Peyer's patch (tissue), 4 donors: ENCODE data around the gene CBX8. TPM values are rescaled to one million over a fixed set of nuclear protein-coding genes. Genes with fewer than 3 reads are reported as not detected.

Experiments used
- DNase-seq, 3 donors: peaks; one replicate each; pipeline ENCODE4 v3.0.0-alpha.2; 2017 to 2019
- H3K27ac ChIP-seq, 4 donors: fragments of 200-600 bp; sonication (generic); one replicate each; pipeline ENCODE4 v1.5.1; 2016 to 2019
- H3K27me3 ChIP-seq, 2 donors: fragments of 200-600 bp; sonication (generic); one replicate each; pipeline ENCODE4 v1.5.1; 2019
- H3K36me3 ChIP-seq, 3 donors: fragments of 200-600 bp; sonication (generic); one replicate each; pipeline ENCODE4 v1.5.1; 2016 to 2019
- H3K4me1 ChIP-seq, 4 donors: fragments of 200-600 bp; sonication (generic); one replicate each; pipeline ENCODE4 v1.5.1; 2016 to 2019
- H3K4me3 ChIP-seq, 4 donors: fragments of 200-600 bp; sonication (generic); 1 replicate in 3 of 4; 2 replicates in 1 of 4; pipeline ENCODE4 v1.5.1; 2016 to 2019; ENCODE audit warnings: mild to moderate bottlenecking in 1 of 4
- H3K9me3 ChIP-seq, 4 donors: fragments of 200-600 bp; sonication (generic); one replicate each; pipeline ENCODE4 v1.5.1; 2016 to 2019; ENCODE audit warnings: mild to moderate bottlenecking in 1 of 4
- CTCF ChIP-seq, 6 experiments: fragments of 450-650 bp in 4 of 6; fragments of 200-600 bp in 2 of 6; sonication (generic) in 1 of 6; IDR thresholded peaks; one replicate each; pipeline ENCODE4 v1.5.1; 2017 to 2019; ENCODE audit warnings: antibody characterized with exemption in 6 of 6, mild to moderate bottlenecking in 3 of 6, moderate library complexity in 1 of 6
- POLR2A ChIP-seq, 2 donors: fragments of 450-650 bp; IDR thresholded peaks; one replicate each; pipeline ENCODE4 v1.5.1; 2017; ENCODE audit warnings: antibody characterized with exemption in 2 of 2, mild to moderate bottlenecking in 2 of 2, moderate library complexity in 2 of 2
- total RNA-seq, 4 donors: library from RNA; depleted of rRNA; stranded (reverse); fragments of >200 nt; gene quantifications; one replicate each; pipeline ENCODE4 v1.1.0, GENCODE V29; 2016

Gene CBX8
- total RNA-seq, 4 donors from 2014 or later = 2.5 to 14.9 (median 3.5) TPM

DNA sequence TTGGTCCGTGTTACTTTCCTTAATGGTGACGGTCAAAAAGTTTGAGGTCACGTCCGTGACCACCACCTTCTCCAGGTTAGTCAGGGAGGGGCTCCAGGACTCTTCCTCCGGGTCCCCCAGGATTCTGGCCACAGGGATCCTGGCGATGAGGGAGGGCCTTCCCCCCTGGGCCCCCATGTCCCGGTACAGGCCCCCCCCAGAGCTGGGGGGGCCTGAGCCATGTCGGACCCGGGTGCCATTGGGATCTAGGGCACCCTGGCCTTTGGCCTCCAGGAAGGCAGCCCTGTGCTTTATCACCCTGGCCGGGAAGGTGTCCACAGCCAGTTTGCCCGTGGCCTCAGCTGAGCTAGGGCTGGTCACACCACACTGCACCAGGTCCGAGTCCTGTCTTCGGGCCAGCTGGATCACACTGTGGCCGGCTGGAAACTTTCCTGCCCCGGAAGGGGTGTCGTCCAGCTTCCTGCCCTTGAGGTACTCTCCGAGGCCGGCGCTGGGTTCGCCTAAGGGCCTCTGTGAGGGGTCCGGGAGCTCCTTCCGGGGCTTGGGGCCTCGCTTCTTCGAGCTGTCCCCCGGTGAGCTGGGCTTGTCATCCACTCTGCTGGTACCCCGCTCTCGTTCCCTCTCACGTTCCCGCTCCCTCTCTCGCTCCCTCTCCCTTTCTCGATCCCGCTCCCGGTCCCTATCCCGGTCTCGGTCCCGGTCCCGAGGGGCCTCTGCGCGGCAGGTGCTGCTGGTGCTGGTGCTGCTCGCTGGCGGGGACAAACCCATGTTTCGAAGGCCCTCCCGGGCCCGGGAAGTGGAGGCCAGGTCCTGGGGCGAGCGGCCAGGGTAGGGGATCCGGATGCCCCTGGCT is 2.0 kb downstream of the CBX8 start:
- Histone ChIP-seq H3K27ac (no peak overlapping the region), H3K4me1 (peaks cover 6 to 43% (median 28%) of the 10 kb centered on the region in 4 donors), H3K9me3 (peaks cover 0 to 13% (median 0%) of the 10 kb centered on the region in 4 donors), H3K36me3 (peaks cover 0 to 4% (median 0%) of the 10 kb centered on the region in 3 donors), H3K4me3 (no peak overlapping the region), H3K27me3 (peaks cover 3 to 54% of the 10 kb centered on the region in 2 donors)
- no peak for DNase-seq
- TF ChIP-seq CTCF (IDR thresholded peaks at IDR 0.05) (no peak), POLR2A (IDR thresholded peaks at IDR 0.05) (no peak)

- peaks cover 0 to 4% (median 0%) of the 10 kb centered on the region in 3 donors for H3K36me3 ChIP-seq
- no peak for DNase-seq
- H3K4me3 ChIP-seq = peak overlapping the region in 1 of 4 donors; percentile 33
- peaks cover 3 to 54% of the 10 kb centered on the region in 2 donors for H3K27me3 ChIP-seq
- H3K4me1 ChIP-seq = peaks cover 6 to 44% (median 31%) of the 10 kb centered on the region in 4 donors
- H3K9me3 ChIP-seq = peaks cover 0 to 8% (median 0%) of the 10 kb centered on the region in 4 donors
- TF ChIP-seq POLR2A (IDR thresholded peaks at IDR 0.05) (no peak), CTCF (IDR thresholded peaks at IDR 0.05) (no peak)
- H3K27ac ChIP-seq = peak overlapping the region in 1 of 4 donors; percentile 26
Observed at GRCh38 chr17:79793924-79794304, 3.0 kb downstream of the CBX8 start.

DNA sequence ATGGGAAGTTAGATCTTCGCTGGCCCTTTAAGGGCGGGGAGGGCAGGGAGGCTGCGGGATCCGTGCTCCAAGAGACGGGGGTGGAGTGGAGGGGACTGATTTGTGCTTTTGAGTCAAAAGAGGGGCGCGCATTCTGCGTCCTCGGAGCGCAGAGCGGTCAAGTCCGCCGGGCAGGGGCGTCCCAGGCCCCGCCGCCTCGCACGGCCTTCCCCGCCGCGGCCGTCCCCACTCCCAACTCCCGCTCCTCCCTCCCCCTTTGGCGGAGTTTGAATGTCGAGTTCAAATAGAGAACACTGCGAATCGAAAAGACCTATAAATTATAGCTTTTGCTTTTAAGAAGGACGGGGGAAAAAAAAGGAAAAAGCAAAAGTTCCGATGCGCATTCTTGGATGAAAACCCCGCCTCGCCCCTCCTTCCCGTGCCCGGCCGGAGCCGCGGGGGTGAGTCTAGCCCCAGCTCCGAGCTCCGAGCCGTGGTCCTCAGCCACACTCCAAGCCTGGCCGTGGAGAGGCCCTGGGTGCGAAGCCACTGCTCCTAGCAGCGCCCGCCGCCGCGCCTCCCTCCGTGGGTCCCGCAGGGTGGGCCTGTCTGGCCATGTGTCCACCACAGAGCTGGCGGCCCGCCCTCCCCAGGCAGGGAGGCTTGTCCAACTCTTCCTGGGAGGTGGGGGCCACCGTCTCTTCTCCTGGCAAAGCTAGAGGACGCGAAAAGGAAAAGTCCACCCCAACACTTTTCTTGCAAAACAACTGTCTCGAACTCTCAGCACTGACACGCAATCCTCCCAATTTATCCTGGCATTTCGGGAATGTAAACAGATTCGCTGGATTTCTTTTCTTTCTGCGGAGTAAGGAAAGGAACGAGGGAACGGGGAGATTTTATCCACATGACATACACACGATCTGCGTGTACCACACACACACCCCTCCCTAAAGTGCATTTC is 3.6 kb downstream of the CBX8 start:
- H3K27me3 ChIP-seq = peaks cover 3 to 51% of the 10 kb centered on the region in 2 donors

GRCh38 chr17:79792341-79792871 is 4.5 kb downstream of the CBX8 start:
- peak overlapping the region in 1 of 4 donors; percentile 33 for H3K4me3 ChIP-seq
- peaks cover 3 to 45% of the 10 kb centered on the region in 2 donors for H3K27me3 ChIP-seq
- TF ChIP-seq POLR2A (IDR thresholded peaks at IDR 0.05) (no peak), CTCF (IDR thresholded peaks at IDR 0.05) (no peak)
- no peak overlapping the region for H3K27ac ChIP-seq
- no peaks in the 10 kb centered on the region for H3K9me3 ChIP-seq
- peaks cover 0 to 31% (median 21%) of the 10 kb centered on the region in 4 donors for H3K4me1 ChIP-seq
- no peak for DNase-seq
- peaks cover 0 to 4% (median 0%) of the 10 kb centered on the region in 3 donors for H3K36me3 ChIP-seq

More for the DNA sequence above, 3.6 kb downstream of the CBX8 start:
- TF ChIP-seq POLR2A (IDR thresholded peaks at IDR 0.05) (no peak), CTCF (IDR thresholded peaks at IDR 0.05) (no peak)
- Histone ChIP-seq H3K36me3 (peaks cover 0 to 4% (median 0%) of the 10 kb centered on the region in 3 donors), H3K27ac (peak overlapping the region in 2 of 4 donors; percentile 4 to 26), H3K9me3 (peaks cover 0 to 6% (median 0%) of the 10 kb centered on the region in 4 donors), H3K4me3 (peak overlapping the region in 1 of 4 donors; percentile 33), H3K4me1 (peaks cover 5 to 37% (median 28%) of the 10 kb centered on the region in 4 donors)
- DNase-seq = no peak

GRCh38 chr17:79791735-79792161 is 5.1 kb downstream of the CBX8 start:
- no peak for TF ChIP-seq POLR2A (IDR thresholded peaks at IDR 0.05)
- TF ChIP-seq CTCF (IDR thresholded peaks at IDR 0.05) = no peak
- Histone ChIP-seq H3K27me3 (peaks cover 3 to 45% of the 10 kb centered on the region in 2 donors), H3K27ac (no peak overlapping the region), H3K4me1 (peaks cover 0 to 31% (median 21%) of the 10 kb centered on the region in 4 donors), H3K36me3 (peaks cover 0 to 4% (median 0%) of the 10 kb centered on the region in 3 donors), H3K4me3 (no peak overlapping the region), H3K9me3 (no peaks in the 10 kb centered on the region)
- peak in 1 of 3 donors; percentile 50 for DNase-seq
